ENCODE results near the gene SDK2.

SDK2 gene

GRCh38 chr17:73286863-73287296, 357.4 kb downstream of the SDK2 start:
- DNase-seq, result no peak

GRCh38 chr17:73285916-73286862, 358.1 kb downstream of the SDK2 start:
- no peak for DNase-seq

GRCh38 chr17:73285603-73285908, 358.7 kb downstream of the SDK2 start:
- DNase-seq, result no peak

- no peak for DNase-seq
Measured at GRCh38 chr17:73284906-73285602, 359.2 kb downstream of the SDK2 start.

Data from stimulated activated CD4-positive, alpha-beta T cell treated with anti-CD3 and anti-CD28 coated beads, Interleukin-1b, Interleukin-23, amount 100 ng/mL, for 48 hours (primary cell).